Left renal pelvis (tissue), 4 donors: ENCODE results near the gene NDUFB2. TPM values are rescaled to one million over a fixed set of nuclear protein-coding genes. Genes with fewer than 3 reads are reported as not detected.
"Not testable (repeated sequence)": the region's sequence is repeated elsewhere in the genome, so short reads cannot be mapped to it uniquely, and the experiment has no call there.

Experiments used
- DNase-seq, 4 donors: peaks; one replicate each; pipeline ENCODE4 v3.0.0-alpha.2; 2013; ENCODE audit warnings: low read depth in 4 of 4, low spot score in 3 of 4
- polyA plus RNA-seq, 4 donors: library from polyadenylated mRNA; unstranded; fragments of 120-200 nt; gene quantifications; one replicate each; pipeline ENCODE4 v1.2.1, GENCODE V29; 2013; ENCODE audit not compliant: insufficient read length in 4 of 4

The NDUFB2 gene
- 100 to 1,000 TPM; 121 to 202 (median 164) TPM for polyA plus RNA-seq

GRCh38 chr7:140696680-140697446 is at the start of gene NDUFB2:
Gene NDUFB2, plus strand, starts transcription at chr7:140696708. Its CDS starts 37 bp downstream, at chr7:140696745.
- DNase-seq = peak; percentile 77 to 85 (median 80)

GRCh38 chr7:140646931-140647647 is 49.4 kb upstream of the NDUFB2 start:
- DNase-seq = no peak

- DNase-seq = no peak
Observed at GRCh38 chr7:140649556-140650205, 46.8 kb upstream of the NDUFB2 start.

GRCh38 chr7:140650367-140650766 is 46.1 kb upstream of the NDUFB2 start:
- no peak for DNase-seq

GRCh38 chr7:140653319-140654108 is 43.0 kb upstream of the NDUFB2 start:
- DNase-seq = peak in 1 of 4 donors; percentile 70

- DNase-seq = no peak
Observed at GRCh38 chr7:140654109-140654387, 42.5 kb upstream of the NDUFB2 start.

- no peak for DNase-seq
Observed at GRCh38 chr7:140654661-140655060, 41.8 kb upstream of the NDUFB2 start.

- DNase-seq = no peak
Observed at GRCh38 chr7:140655511-140656408, 40.7 kb upstream of the NDUFB2 start.

- DNase-seq = peak in 1 of 4 donors; percentile 38
Observed at GRCh38 chr7:140656548-140657515, 39.7 kb upstream of the NDUFB2 start.

GRCh38 chr7:140657891-140658290 is 38.6 kb upstream of the NDUFB2 start:
- DNase-seq = no peak

- DNase-seq = no peak
Observed at GRCh38 chr7:140659856-140660255, 36.7 kb upstream of the NDUFB2 start.

GRCh38 chr7:140661124-140661523 is 35.4 kb upstream of the NDUFB2 start:
- DNase-seq = no peak

- DNase-seq = not testable (repeated sequence)
Observed at GRCh38 chr7:140662938-140663337, 33.6 kb upstream of the NDUFB2 start.

GRCh38 chr7:140667476-140667875 is 29.0 kb upstream of the NDUFB2 start:
- DNase-seq = no peak

- no peak for DNase-seq
Observed at GRCh38 chr7:140668641-140669040, 27.9 kb upstream of the NDUFB2 start.

- no peak for DNase-seq
Observed at GRCh38 chr7:140669352-140669751, 27.2 kb upstream of the NDUFB2 start.

- not testable (repeated sequence) for DNase-seq
Observed at GRCh38 chr7:140669862-140670261, 26.6 kb upstream of the NDUFB2 start.

- DNase-seq = no peak
Observed at GRCh38 chr7:140670343-140670935, 26.1 kb upstream of the NDUFB2 start.
